Fibroblast of peridontal ligament (primary cell): ENCODE measurements around the gene VKORC1.

Source experiments
- DNase-seq: peaks from one replicate; pipeline ENCODE4 v3.0.0-alpha.2; 2010; ENCODE audit errors: extremely low read depth

Gene VKORC1

GRCh38 chr16:31130336-31130891 is 35.8 kb upstream of the VKORC1 start:
- DNase-seq, result no peak

GRCh38 chr16:31129568-31130335 is 35.2 kb upstream of the VKORC1 start:
- no peak for DNase-seq

GRCh38 chr16:31128711-31129567 is 34.3 kb upstream of the VKORC1 start:
- DNase-seq, result no peak

GRCh38 chr16:31127182-31127581 is 32.6 kb upstream of the VKORC1 start:
- no peak for DNase-seq

- DNase-seq, result no peak
These were observed 31.2 kb upstream of the VKORC1 start for GRCh38 chr16:31125844-31126243.

- no peak for DNase-seq
These were observed 25.5 kb upstream of the VKORC1 start for GRCh38 chr16:31120129-31120528.

- peak; percentile 58 for DNase-seq
These were observed 23.9 kb upstream of the VKORC1 start for GRCh38 chr16:31118223-31119155.

GRCh38 chr16:31117384-31118222 is 23.0 kb upstream of the VKORC1 start, which contains the start of gene KAT8:
KAT8 (plus strand) TSS chr16:31117664; CDS start chr16:31117682, 18 bp downstream.
- peak; percentile 96 for DNase-seq

- DNase-seq, result no peak
These were observed 19.9 kb upstream of the VKORC1 start for GRCh38 chr16:31114468-31114867.

- DNase-seq, result no peak
These were observed 18.8 kb upstream of the VKORC1 start for GRCh38 chr16:31113121-31114120.

GRCh38 chr16:31112711-31113110 is 18.1 kb upstream of the VKORC1 start:
- DNase-seq, result no peak

GRCh38 chr16:31111881-31112466 is 17.4 kb upstream of the VKORC1 start:
- DNase-seq, result no peak

- no peak for DNase-seq
These were observed 15.8 kb upstream of the VKORC1 start for GRCh38 chr16:31110106-31111034.

GRCh38 chr16:31109622-31110021 is 15.0 kb upstream of the VKORC1 start:
- DNase-seq, result no peak

- DNase-seq, result no peak
These were observed 14.4 kb upstream of the VKORC1 start for GRCh38 chr16:31108794-31109558.

- peak; percentile 48 for DNase-seq
These were observed 13.6 kb upstream of the VKORC1 start, which contains the start of gene BCKDK for GRCh38 chr16:31108035-31108793. BCKDK (plus strand) TSS chr16:31108386; CDS start chr16:31109224, 838 bp downstream.
